GF-D8 (cell line): ENCODE measurements around the gene ANKDD1B.

Experiments
- DNase-seq: peaks from one replicate; lab custom pipeline; 2025; lab: John Stamatoyannopoulos, UW

The ANKDD1B gene

GRCh38 chr5:75616971-75617621 is 5.8 kb downstream of the ANKDD1B start:
- DNase-seq = no peak

GRCh38 chr5:75617736-75618352 is 6.6 kb downstream of the ANKDD1B start:
- no peak for DNase-seq

- no peak for DNase-seq
These were observed 9.1 kb downstream of the ANKDD1B start for GRCh38 chr5:75620184-75620959.

DNA sequence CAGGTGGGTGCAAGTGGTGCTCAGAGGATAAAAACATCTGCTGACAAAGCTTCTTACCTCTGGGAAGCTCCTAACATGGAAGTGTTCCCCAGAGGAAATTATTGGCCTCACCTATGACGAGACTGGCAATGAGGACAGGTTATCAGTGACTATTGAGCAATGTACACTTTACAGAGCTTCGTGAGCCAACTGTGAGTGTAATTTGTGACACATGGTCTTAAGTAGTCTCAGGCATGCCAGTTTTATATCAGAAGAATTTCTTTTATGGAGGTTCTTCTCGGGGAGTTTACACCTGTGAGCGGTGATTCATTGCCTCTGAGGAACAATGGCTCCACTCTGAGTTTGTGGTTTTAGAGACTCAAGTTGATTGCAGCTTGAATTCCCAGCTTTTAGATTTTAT is 11.3 kb downstream of the ANKDD1B start:
- no peak for DNase-seq

- DNase-seq = no peak
These were observed 12.6 kb downstream of the ANKDD1B start for GRCh38 chr5:75623846-75624245.

DNA sequence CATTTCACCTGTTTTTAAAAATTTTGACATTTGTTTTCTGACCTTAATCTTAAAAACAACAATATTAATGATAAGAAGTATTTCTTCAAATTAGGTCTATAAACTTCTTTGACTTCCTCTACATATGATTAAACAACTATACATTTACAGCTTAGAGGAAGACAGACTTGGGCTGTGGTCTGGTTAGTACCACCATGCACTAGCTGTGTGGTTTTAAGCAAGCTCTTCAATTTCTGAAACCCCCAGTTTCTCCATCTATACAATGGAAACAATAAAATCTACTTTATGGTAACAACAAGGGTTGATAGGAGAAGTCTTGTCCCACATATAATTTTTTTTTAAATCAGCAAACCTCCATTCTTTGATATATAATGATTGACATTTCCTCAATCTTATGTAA is 15.7 kb downstream of the ANKDD1B start:
- DNase-seq = no peak

GRCh38 chr5:75627801-75628200 is 16.5 kb downstream of the ANKDD1B start:
- no peak for DNase-seq

DNA sequence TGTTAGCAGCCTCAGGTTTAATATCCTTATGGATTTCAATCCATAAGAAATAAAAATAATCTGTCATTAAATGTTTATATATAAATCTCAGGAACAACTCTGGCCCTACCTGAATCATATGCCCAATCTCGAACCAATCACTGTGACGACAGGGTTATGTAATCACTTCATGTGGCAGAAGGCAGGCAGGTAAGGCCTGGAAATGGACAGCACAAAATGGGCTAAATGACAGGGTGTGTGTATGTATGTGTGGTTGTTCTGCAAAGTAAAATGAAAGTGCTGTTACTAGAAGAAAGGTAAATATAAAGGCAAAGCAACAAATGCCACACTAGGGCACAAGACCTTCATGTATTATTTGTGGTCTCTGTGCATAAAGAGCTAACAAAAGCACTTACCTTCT is 19.6 kb downstream of the ANKDD1B start:
- no peak for DNase-seq

DNA sequence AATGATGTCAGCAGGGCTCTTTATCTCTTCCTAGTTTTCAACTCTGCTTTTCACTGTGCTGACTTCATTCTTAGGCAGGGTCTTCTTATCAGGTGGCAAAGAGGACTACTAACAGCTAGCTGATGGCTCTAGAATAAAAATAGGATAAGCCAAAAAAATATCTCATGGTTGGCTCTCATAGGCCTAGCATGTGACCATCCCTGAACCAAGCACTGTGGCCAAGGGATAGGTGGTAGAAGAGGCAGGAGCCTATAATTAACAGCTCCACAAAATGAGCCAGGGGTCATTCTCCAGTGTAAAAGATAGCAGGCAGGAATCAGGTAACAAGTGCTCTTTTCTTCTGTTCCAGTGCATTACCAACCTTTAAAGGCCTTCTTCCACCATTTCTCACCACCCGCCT is 21.1 kb downstream of the ANKDD1B start:
- DNase-seq = no peak

DNA sequence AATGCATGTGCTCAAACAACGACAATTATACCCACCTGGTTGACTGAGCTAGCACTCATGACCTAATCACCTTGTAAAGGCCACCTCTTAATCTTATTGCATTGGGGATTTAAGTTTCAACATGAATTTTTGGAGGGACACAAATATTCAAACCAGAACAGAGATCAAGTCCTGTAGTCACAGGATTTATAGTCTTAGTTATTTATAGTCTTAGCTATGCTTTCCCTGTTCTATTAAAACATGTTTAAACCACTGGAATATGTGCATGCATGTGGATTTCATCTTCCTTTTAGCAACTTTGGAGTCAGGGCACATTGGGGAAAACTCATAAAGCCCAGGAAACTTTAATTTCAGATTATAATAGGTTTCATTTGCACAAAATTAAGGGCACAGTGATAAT is 26.7 kb downstream of the ANKDD1B start:
- DNase-seq = no peak

GRCh38 chr5:75639535-75640311 is 28.5 kb downstream of the ANKDD1B start:
- DNase-seq = no peak

DNA sequence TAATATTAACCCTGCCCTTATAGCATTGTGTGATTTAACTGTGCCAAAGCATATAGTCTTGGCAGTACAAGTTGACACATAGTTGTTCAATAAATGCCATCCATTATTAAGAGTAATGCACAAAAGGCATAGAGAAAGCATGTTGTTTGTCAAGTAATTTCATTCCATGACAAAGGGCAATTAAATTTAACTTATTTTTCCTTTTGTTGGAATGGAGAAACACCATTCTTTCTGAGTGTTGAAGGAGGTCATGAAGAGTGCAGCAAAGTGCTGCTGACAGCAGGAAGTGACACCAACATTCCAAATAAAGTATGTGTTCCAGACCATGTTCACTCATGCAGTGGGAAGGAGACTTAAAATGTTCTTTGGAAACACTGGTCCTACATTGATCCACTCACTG is 29.1 kb downstream of the ANKDD1B start:
- DNase-seq = no peak

DNA sequence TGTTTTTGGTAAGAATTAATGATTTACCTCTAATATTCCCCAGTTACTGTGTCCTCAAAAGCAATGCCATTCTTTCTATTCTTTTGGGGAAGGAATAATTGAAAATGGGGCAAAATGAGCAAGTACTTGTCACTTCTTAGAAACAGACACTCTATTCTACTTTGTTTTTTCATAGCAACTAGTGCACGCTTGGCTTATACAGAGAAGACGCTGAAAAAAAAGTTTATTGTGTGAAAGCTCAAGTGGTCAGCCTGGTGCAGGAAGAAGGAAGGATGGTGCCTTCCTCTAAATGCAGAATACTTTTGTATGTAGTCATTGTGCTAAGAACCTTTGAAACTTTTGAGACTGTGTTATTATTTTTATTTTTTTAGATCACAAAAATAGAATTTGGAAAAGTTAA is 29.6 kb downstream of the ANKDD1B start:
- DNase-seq = no peak

DNA sequence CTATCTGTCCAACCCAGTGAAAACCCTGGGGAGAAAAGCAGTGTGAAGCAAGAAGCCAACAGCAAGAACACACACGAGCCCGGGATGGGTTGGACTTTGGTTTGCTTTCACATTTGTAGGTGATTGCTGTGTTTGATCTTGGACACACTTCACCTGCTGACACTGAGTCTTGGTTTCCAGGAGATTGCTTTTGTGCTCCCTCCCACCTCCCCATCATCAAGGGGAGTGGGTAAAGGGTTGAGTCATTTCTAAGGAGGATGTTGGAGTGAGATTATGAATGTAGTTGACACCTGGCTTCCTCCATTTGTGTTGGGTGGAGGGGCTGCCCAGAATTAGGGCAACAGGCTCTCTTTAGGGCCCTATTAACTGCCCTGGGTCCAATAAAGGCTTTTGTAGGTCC is 37.5 kb downstream of the ANKDD1B start:
- no peak for DNase-seq

DNA sequence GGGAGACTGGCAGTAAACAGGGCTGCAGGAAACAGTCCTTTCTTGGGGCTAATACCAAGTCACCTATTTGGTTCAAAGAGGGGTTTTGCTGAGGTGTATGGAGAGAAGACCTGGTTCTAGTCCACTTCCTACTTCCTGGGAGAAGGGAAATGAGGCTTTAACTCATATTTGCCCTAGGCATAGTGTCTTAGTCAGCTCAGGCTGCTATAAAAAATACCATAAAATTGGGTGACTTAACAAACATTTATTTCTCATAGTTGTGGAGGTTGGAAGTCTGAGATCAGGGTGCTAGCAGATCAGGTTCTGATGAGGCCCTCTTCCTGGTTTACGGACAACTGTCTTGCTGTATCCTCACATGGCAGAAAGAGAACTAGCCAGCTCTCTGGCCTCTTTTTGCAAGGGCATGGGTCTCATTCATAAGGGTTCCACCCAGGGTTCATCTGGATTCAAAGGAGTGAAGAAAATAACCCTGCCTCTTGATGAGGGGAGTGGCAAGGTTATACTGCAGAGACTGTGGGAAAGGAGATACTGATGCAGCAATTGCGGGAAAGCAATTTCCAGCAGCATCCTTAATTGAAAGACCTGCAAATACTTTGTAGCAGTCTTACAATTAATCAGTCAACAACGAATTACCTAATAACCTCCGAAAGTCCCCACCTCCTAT is 40.5 kb downstream of the ANKDD1B start:
- no peak for DNase-seq

DNA sequence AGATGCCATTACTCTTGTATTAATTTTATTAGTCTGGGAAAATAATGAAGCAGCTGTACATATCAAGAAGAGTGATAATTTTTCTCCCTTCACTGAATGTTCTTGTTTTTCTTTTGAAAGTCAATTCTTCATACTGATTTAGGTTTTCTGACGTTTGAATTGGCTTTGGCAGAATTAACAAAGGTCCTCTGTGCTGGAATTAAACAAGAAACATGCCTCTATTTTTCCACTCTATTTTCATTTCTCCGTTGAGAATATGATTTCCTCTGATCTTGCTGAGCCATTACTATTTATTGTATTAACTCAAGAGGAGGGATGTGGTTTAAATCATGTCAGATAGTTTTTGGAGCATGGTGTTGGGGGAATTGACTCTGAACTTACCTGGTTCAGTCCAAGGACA is 42.3 kb downstream of the ANKDD1B start:
- DNase-seq = no peak

- DNase-seq = no peak
These were observed 43.5 kb downstream of the ANKDD1B start for GRCh38 chr5:75654693-75655295.

GRCh38 chr5:75656311-75657003 is 45.2 kb downstream of the ANKDD1B start:
- no peak for DNase-seq

GRCh38 chr5:75659791-75660450 is 48.7 kb downstream of the ANKDD1B start:
- no peak for DNase-seq

DNA sequence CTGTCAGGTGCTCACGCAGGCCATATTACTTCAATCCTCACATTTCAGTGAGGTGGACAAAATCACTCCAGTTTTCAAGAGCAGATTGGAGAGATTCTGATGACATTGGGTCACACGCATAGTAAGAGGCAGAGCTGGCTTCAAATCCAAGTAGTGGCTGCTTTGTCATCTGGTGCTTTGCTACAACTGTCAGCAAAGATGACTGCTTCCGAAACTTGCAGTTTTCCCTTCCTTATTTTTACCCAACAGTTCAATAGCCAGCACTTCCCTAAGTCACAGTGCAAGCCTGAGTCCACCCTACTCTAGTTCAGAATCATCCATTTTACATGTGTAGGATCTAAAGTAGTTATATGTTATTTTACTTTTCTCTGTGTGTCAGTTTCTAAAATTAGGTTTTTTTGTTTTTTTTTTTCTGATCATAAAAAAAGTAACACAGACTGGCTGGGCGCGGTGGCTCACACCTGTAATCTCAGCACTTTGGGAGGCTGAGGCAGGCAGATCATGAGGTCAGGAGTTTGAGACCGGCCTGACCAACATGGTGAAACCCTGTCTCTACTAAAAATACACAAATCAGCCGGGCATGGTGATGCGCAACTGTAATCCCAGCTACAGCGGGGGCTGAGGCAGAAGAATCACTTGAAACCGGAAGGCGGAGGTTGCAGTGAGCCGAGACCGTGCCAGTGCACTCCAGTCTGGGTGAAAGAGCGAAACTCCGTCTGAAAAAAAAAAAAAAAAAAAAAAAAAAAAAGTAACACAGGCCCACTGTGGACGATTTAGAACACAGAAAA is 49.6 kb downstream of the ANKDD1B start:
- DNase-seq = no peak
